GM12891 (cell line): Measurements from ENCODE around the gene SORL1.

Experiments used
- POLR2A ChIP-seq: IDR thresholded peaks from 2 replicates; pipeline ENCODE4 v1.6.1; 2011; ENCODE audit warnings: low read depth, low read length, control low read depth
- TAF1 ChIP-seq: IDR thresholded peaks from 2 replicates; pipeline ENCODE4 v1.6.1; 2011; ENCODE audit warnings: low read depth, low read length, control low read depth

DNA sequence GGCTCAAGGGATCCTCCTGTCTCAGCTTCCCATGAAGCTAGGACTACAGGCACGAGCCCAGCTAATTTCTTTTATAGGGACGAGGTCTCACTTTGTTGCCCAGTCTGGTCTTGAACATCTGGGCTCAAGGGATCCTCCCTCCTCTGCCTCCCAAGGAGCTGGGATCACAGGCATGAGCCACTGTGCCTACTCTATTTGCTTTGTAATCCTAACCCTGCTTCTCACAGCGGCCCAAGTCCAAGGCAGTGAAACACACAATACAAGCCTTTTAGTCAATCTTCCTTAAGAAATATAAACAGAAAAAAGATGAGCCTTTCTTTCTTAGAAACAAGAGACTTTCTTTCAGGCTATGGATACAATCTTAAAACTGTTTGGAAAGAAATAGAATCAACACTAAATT is 115.9 kb downstream of the SORL1 start:
- TF ChIP-seq TAF1, result no peak
- no peak for TF ChIP-seq POLR2A
